Ishikawa (cell line): ENCODE measurements around the gene CTDSPL2.
A peak's percentile ranks its signal among the peaks of the same experiment; 100 is the strongest.

Source experiments
- CEBPB ChIP-seq: IDR thresholded peaks from 2 replicates; pipeline ENCODE4 v1.6.1; 2012
- CREB1 ChIP-seq: IDR thresholded peaks from 2 replicates; pipeline ENCODE4 v1.6.1; 2012; ENCODE audit warnings: low read depth
- EGR1 ChIP-seq: IDR thresholded peaks from 2 replicates; pipeline ENCODE4 v1.6.1; 2012
- EP300 ChIP-seq: IDR thresholded peaks from 2 replicates; pipeline ENCODE4 v1.6.1; 2012; ENCODE audit warnings: borderline replicate concordance
- FOXM1 ChIP-seq: IDR thresholded peaks from 2 replicates; pipeline ENCODE4 v1.6.1; 2012; ENCODE audit warnings: low read depth, borderline replicate concordance
- MAX ChIP-seq: IDR thresholded peaks from 2 replicates; pipeline ENCODE4 v1.6.1; 2012
- NFIC ChIP-seq: IDR thresholded peaks from 2 replicates; pipeline ENCODE4 v1.6.1; 2012
- RAD21 ChIP-seq: IDR thresholded peaks from 2 replicates; pipeline ENCODE4 v1.6.1; 2012; ENCODE audit warnings: low read depth
- TAF1 ChIP-seq: IDR thresholded peaks from 2 replicates; pipeline ENCODE4 v1.6.1; 2012; ENCODE audit warnings: low read depth, mild to moderate bottlenecking
- TCF12 ChIP-seq: IDR thresholded peaks from 2 replicates; pipeline ENCODE4 v1.6.1; 2012; ENCODE audit warnings: low read depth
- TEAD4 ChIP-seq: IDR thresholded peaks from 2 replicates; pipeline ENCODE4 v1.6.1; 2012
- USF1 ChIP-seq: IDR thresholded peaks from 2 replicates; pipeline ENCODE4 v1.6.1; 2012
- YY1 ChIP-seq: IDR thresholded peaks from 2 replicates; pipeline ENCODE4 v1.6.1; 2012; ENCODE audit warnings: low read depth
- ZBTB7A ChIP-seq: IDR thresholded peaks from 2 replicates; pipeline ENCODE4 v1.6.1; 2012; ENCODE audit warnings: low read depth
- TF ChIP-seq, protein P1 (sequence below): IDR thresholded peaks from 2 replicates; pipeline ENCODE4 v1.6.1; 2012; ENCODE audit warnings: low read depth, mild to moderate bottlenecking

The CTDSPL2 gene

DNA sequence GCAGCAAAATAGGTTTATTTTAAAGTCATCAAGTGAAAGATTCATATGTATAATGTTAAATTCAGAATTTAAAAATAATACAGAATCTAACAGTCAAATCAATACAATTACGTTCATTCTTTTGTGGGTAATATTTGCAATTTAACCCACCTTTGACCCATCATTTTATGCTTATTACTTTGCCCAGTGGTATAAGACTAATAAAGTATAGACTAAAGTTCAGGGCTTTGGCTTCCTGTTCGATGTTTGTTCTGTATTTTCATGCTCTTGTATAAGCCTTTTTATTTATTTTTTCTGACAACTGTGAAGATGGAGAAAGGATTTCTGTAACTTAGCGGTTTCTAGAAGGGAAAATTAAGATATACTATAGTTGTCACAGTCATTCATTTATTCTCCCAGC, 65.2 kb downstream of the CTDSPL2 start:
- no peak for TF ChIP-seq EP300
- no peak for TF ChIP-seq EGR1

DNA sequence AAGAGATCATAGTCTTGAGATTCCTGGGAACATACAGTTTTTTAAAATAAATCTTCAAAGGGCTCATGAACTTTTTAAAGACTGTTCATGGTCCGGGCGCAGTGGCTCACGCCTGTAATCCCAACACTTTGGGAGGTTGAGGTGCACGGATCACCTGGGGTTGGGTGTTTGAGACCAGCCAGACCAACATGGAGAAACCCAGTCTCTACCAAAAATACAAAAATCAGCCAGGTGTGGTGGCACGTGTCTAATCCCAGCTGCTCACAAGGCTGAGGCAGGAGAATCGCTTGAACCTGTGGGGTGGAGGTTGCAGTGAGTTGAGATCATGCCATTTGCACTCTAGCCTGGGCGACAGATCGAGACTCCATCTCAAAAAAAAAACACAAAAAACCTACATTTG, 68.1 kb downstream of the CTDSPL2 start:
- TF ChIP-seq YY1, result no peak
- TF ChIP-seq RAD21, result no peak
- no peak for TF ChIP-seq MAX
- no peak for TF ChIP-seq CREB1
- TF ChIP-seq EP300, result no peak
- no peak for TF ChIP-seq CEBPB
- no peak for TF ChIP-seq NFIC
- no peak for TF ChIP-seq USF1
- TF ChIP-seq, protein P1, sequence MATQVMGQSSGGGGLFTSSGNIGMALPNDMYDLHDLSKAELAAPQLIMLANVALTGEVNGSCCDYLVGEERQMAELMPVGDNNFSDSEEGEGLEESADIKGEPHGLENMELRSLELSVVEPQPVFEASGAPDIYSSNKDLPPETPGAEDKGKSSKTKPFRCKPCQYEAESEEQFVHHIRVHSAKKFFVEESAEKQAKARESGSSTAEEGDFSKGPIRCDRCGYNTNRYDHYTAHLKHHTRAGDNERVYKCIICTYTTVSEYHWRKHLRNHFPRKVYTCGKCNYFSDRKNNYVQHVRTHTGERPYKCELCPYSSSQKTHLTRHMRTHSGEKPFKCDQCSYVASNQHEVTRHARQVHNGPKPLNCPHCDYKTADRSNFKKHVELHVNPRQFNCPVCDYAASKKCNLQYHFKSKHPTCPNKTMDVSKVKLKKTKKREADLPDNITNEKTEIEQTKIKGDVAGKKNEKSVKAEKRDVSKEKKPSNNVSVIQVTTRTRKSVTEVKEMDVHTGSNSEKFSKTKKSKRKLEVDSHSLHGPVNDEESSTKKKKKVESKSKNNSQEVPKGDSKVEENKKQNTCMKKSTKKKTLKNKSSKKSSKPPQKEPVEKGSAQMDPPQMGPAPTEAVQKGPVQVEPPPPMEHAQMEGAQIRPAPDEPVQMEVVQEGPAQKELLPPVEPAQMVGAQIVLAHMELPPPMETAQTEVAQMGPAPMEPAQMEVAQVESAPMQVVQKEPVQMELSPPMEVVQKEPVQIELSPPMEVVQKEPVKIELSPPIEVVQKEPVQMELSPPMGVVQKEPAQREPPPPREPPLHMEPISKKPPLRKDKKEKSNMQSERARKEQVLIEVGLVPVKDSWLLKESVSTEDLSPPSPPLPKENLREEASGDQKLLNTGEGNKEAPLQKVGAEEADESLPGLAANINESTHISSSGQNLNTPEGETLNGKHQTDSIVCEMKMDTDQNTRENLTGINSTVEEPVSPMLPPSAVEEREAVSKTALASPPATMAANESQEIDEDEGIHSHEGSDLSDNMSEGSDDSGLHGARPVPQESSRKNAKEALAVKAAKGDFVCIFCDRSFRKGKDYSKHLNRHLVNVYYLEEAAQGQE, result no peak

GRCh38 chr15:44500555-44500954, 73.1 kb downstream of the CTDSPL2 start:
- TF ChIP-seq ZBTB7A (no peak), TEAD4 (no peak), NFIC (no peak)

- TF ChIP-seq RAD21 (peak; percentile 59), CREB1 (no peak)
- TF ChIP-seq, protein P1, result no peak
Measured at GRCh38 chr15:44501768-44502366, 74.4 kb downstream of the CTDSPL2 start.

DNA sequence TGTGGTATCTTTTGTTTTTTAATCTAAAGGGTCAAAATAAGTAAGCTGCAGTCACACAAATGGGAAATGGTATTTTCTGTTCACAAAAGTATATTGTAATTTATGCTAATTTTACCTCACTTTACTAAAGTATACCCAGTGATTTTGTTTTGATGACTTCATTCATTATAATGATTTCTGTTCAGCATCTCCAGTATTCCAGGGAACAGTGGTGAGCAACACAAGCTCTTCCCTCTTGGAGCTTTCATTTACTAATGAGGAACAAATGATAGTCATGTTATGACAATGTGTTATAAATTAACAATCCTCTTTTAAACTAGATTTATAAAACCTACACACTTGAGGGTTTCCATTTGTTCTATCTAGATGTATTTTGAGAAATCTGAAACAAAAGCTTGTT, 89.0 kb downstream of the CTDSPL2 start:
- TF ChIP-seq ZBTB7A (no peak), TCF12 (no peak), FOXM1 (no peak), TAF1 (no peak), YY1 (no peak), EGR1 (no peak), MAX (no peak), RAD21 (no peak)
- TF ChIP-seq, protein P1, result no peak

DNA sequence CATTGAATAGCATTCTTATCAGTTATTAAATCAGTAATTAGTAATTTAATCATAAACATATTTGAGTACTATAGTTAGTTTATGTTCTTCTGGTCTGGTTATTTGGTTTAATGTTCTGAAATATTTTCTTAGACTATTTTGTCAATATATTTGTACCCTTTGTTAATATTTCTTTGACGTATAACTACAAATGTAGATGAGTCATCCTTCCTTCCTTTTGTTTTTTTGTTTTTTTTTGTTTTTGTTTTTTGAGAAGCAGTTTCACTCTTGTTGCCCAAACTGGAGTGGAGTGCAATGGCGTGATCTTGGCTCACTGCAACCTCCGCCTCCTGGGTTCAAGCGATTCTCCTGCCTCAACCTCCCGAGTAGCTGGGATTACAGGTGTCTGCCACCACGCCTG, 92.1 kb downstream of the CTDSPL2 start:
- no peak for TF ChIP-seq USF1
- TF ChIP-seq TAF1, result no peak
